IPS-15b (cell line): ENCODE measurements around the gene SZT2.

Experiments used
- H3K27me3 ChIP-seq: one replicate; pipeline ENCODE4 v1.6.1; 2013; ENCODE audit warnings: low read length; ENCODE audit not compliant: control insufficient read depth, insufficient read depth
- H3K36me3 ChIP-seq: one replicate; pipeline ENCODE4 v1.6.1; 2013; ENCODE audit warnings: low read length; ENCODE audit not compliant: control insufficient read depth, insufficient read depth
- H3K4me1 ChIP-seq: one replicate; pipeline ENCODE4 v1.6.1; 2013; ENCODE audit warnings: mild to moderate bottlenecking, low read length; ENCODE audit not compliant: control insufficient read depth, insufficient read depth
- H3K4me3 ChIP-seq: one replicate; pipeline ENCODE4 v1.5.1; 2013; ENCODE audit warnings: low read depth, low read length
- H3K9ac ChIP-seq: one replicate; pipeline ENCODE4 v1.6.1; 2013; ENCODE audit warnings: low read depth, mild to moderate bottlenecking, low read length
- H3K9me3 ChIP-seq: one replicate; pipeline ENCODE4 v1.6.1; 2013; ENCODE audit warnings: mild to moderate bottlenecking, low read length; ENCODE audit not compliant: control insufficient read depth, insufficient read depth

Gene SZT2

GRCh38 chr1:43447891-43448708 lies 58.4 kb downstream of the SZT2 start:
- Histone ChIP-seq H3K4me3 (no peak overlapping the region), H3K27me3 (no peaks in the 10 kb centered on the region), H3K36me3 (peaks cover 66% of the 10 kb centered on the region), H3K4me1 (peaks cover 6% of the 10 kb centered on the region), H3K9ac (no peak overlapping the region), H3K9me3 (no peaks in the 10 kb centered on the region)

DNA sequence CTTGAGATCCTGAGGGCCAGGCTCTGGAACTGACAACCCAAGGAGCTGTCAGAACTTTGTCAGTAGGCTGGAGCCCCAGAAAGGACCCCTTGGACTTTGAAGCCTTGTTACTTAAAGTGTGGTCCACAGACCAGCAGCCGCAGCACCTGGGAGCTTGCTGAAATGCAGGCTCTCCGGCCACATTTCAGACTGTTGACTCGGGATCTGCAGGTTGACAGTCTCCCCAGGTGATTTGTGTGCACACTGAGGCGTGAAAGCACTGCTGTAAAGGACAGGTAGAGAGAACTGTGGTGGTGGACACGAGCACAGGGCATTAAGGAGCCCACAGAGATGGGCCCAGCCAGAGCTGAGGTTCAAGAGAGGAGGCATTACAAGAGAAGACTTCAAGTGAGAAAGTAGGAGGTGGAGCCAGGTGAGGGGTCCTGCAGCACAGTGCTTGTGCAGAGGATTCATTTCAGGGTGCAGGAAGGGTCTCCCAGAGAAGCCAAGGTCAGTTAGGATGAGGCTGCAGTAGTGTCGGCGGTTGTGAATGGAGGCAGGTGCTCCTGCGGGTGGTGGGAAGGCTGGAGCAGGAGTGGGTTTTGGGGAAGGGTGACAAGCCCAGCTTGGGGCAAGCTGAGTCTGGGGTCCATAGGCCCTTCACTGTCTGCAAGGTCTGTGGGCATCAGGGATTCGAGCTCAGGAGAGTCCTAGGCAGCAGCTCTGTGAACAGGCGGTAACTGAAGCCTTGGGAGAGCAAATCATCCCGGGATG lies 59.4 kb downstream of the SZT2 start:
- Histone ChIP-seq H3K4me3 (no peak overlapping the region), H3K36me3 (peaks cover 60% of the 10 kb centered on the region), H3K9ac (no peak overlapping the region)

DNA sequence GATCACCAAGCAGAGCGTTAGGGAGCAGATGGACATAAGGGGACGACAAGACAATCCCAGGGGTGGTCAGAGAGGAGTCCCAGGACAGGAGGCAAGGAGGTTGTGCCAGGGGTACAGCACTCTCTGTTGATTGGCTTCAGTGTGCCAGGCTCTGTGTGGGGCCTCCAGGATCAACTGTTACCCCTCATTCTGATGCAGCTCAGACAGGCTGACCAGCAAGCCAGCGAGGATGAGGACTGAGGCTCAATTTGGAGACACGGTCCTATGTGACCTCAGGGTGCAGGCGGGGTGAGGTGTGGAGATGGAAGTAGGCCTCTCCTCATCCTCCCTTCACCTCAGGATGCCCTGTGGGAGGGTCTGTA lies 60.0 kb downstream of the SZT2 start:
- Histone ChIP-seq H3K4me1 (peaks cover 6% of the 10 kb centered on the region), H3K4me3 (no peak overlapping the region), H3K27me3 (no peaks in the 10 kb centered on the region), H3K9ac (no peak overlapping the region), H3K36me3 (peaks cover 60% of the 10 kb centered on the region), H3K9me3 (no peaks in the 10 kb centered on the region)

More for the DNA sequence above, 59.4 kb downstream of the SZT2 start:
- H3K9me3 ChIP-seq: no peaks in the 10 kb centered on the region
- H3K27me3 ChIP-seq: no peaks in the 10 kb centered on the region
- H3K4me1 ChIP-seq: peaks cover 6% of the 10 kb centered on the region

DNA sequence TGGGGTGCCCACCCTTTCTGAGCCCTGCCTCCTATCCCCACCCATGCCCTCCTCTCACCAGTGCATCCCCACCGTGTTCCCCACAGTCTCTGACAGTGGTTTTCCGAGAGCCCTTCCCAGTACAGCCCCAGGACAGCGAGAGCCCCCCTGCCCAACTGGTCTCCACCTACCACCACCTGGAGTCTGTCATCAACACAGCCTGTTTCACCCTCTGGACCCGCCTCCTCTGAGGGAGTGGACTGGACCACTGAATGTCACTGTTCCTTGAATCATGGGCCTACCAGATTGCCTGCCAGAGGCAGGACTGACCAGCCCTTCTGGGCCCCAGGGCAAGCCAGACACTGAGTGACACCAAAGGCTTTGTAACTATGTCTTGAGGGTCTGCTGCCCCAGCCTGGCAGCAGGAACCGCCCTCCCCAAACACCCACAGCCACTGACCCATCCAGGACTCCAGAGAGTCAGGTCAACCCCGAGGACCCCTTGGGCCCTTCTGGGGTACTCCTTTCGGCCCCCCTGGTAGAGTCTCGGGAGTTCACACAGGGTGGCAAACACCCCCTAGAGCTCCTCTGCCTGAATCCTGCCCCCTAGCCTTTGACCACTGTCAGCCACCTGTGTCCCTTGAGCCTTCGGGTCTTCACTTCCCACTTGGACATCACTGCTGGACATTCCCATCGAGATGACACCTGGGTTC lies 60.7 kb downstream of the SZT2 start:
- Histone ChIP-seq H3K27me3 (no peaks in the 10 kb centered on the region), H3K4me3 (no peak overlapping the region), H3K9me3 (no peaks in the 10 kb centered on the region), H3K4me1 (peaks cover 6% of the 10 kb centered on the region), H3K9ac (no peak overlapping the region), H3K36me3 (peaks cover 57% of the 10 kb centered on the region)

- no peak overlapping the region for H3K4me3 ChIP-seq
- no peaks in the 10 kb centered on the region for H3K9me3 ChIP-seq
- H3K4me1 ChIP-seq: peaks cover 6% of the 10 kb centered on the region
- H3K9ac ChIP-seq: no peak overlapping the region
- no peaks in the 10 kb centered on the region for H3K27me3 ChIP-seq
- H3K36me3 ChIP-seq: peaks cover 51% of the 10 kb centered on the region
Observed at GRCh38 chr1:43451157-43451591, 61.5 kb downstream of the SZT2 start.

GRCh38 chr1:43451701-43452532 lies 62.2 kb downstream of the SZT2 start:
- no peaks in the 10 kb centered on the region for H3K27me3 ChIP-seq
- H3K4me3 ChIP-seq: no peak overlapping the region
- H3K4me1 ChIP-seq: peaks cover 6% of the 10 kb centered on the region
- peaks cover 44% of the 10 kb centered on the region for H3K36me3 ChIP-seq
- no peak overlapping the region for H3K9ac ChIP-seq
- H3K9me3 ChIP-seq: no peaks in the 10 kb centered on the region

GRCh38 chr1:43452789-43453441 lies 63.2 kb downstream of the SZT2 start:
- H3K9ac ChIP-seq: no peak overlapping the region
- peaks cover 6% of the 10 kb centered on the region for H3K4me1 ChIP-seq
- no peaks in the 10 kb centered on the region for H3K9me3 ChIP-seq
- H3K4me3 ChIP-seq: peak overlapping the region; percentile 48
- peaks cover 36% of the 10 kb centered on the region for H3K36me3 ChIP-seq
- H3K27me3 ChIP-seq: no peaks in the 10 kb centered on the region

GRCh38 chr1:43453442-43454269 lies 64.0 kb downstream of the SZT2 start, which contains the start of gene HYI:
HYI (minus strand) TSS chr1:43453931; CDS start chr1:43453793, 138 bp downstream.
- Histone ChIP-seq H3K9me3 (no peaks in the 10 kb centered on the region), H3K4me3 (peak within 1 kb of the TSS; percentile 54), H3K4me1 (peaks cover 6% of the 10 kb centered on the region), H3K27me3 (no peaks in the 10 kb centered on the region), H3K36me3 (peaks cover 29% of the 10 kb centered on the region), H3K9ac (peak within 1 kb of the TSS; percentile 77)

GRCh38 chr1:43454270-43455011 lies 64.7 kb downstream of the SZT2 start:
- Histone ChIP-seq H3K36me3 (peaks cover 23% of the 10 kb centered on the region), H3K9me3 (no peaks in the 10 kb centered on the region), H3K27me3 (no peaks in the 10 kb centered on the region), H3K4me1 (peaks cover 6% of the 10 kb centered on the region), H3K4me3 (peak overlapping the region; percentile 54), H3K9ac (peak overlapping the region; percentile 77)
